PC-3 (cell line): ENCODE measurements around the gene SLC10A7.

Source experiments
- CTCF ChIP-seq: fragments of 300-600 bp; sonication (generic); conservative IDR thresholded peaks from 2 replicates; pipeline ENCODE4 v1.5.1; 2017; ENCODE audit warnings: antibody characterized with exemption, low read depth, mild to moderate bottlenecking, low read length
- EZH2 ChIP-seq: fragments of 300-600 bp; sonication (generic); IDR thresholded peaks from one replicate; pipeline ENCODE4 v1.6.1; 2017; ENCODE audit warnings: antibody characterized with exemption, mild to moderate bottlenecking, low read length; ENCODE audit not compliant: unreplicated experiment
- EZH2phosphoT487 ChIP-seq: fragments of 300-600 bp; sonication (generic); IDR thresholded peaks from 2 replicates; pipeline ENCODE4 v1.6.1; 2018; ENCODE audit warnings: mild to moderate bottlenecking, antibody characterized with exemption, low read length, borderline replicate concordance

DNA sequence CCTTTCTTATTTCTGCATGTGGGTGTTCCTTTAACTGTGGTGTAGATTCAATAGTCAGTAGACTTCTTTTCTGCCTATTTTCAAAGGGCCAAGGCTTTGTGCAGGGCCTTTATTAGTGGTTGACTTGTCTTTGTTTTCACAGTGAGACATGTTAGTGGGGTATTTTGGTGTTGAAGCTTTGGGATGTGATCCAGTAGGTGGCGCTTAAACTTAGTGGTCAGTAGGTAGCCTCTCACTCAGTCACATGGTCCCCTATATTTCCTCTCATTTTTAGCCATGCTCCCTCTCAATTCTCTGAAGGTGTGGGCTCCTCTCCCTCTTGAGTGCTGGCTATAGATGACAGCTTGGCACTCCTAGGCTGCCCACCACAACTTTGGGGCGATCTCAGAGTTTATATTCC is 23.4 kb upstream of the SLC10A7 start:
- TF ChIP-seq CTCF (peak; percentile 67), EZH2 (no peak), EZH2phosphoT487 (no peak)
